ELR (cell line): Measurements from ENCODE around the gene CHST15.
"Not testable (repeated sequence)": the region's sequence is repeated elsewhere in the genome, so short reads cannot be mapped to it uniquely, and the experiment has no call there.

Experiments
- DNase-seq: peaks from one replicate; pipeline ENCODE4 v3.0.0-alpha.2; 2015; ENCODE audit warnings: low read depth

The CHST15 gene

DNA sequence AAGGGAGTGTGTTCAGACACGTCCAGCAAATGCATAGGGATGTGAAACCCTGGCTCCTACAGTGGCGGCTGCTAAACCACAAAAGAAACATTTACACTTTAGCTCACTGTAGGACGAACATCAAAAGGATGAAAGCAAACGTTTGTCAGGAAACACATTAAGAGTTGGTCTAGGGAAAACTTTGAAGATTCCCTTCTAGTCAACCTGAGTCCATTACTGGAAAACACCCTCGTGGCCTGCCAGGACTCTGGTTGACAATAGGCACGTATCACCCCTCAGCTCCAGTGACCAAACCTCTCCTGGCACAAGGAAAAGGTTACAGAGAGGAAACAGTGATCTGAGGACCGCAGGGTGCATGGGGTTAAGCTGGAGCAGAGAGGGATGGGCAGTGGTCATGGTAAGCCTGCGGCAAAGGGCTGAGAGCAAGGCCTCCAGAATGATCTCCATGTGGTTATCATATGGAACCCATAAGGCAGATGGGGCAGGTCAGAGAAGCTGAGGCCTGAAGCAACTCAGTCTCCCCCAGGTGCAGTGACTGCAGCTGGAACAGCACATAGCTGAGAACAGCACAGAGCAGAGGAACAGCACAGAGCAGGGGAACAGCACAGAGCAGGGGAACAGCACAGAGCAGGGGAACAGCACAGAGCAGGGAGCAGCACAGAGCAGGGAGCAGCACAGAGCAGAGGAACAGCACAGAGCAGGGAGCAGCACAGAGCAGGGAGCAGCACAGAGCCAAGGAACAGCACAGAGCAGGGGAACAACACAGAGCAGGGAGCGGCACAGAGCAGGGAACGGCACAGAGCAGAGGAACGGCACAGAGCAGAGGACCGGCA is 49.9 kb downstream of the CHST15 start:
- DNase-seq = no peak

DNA sequence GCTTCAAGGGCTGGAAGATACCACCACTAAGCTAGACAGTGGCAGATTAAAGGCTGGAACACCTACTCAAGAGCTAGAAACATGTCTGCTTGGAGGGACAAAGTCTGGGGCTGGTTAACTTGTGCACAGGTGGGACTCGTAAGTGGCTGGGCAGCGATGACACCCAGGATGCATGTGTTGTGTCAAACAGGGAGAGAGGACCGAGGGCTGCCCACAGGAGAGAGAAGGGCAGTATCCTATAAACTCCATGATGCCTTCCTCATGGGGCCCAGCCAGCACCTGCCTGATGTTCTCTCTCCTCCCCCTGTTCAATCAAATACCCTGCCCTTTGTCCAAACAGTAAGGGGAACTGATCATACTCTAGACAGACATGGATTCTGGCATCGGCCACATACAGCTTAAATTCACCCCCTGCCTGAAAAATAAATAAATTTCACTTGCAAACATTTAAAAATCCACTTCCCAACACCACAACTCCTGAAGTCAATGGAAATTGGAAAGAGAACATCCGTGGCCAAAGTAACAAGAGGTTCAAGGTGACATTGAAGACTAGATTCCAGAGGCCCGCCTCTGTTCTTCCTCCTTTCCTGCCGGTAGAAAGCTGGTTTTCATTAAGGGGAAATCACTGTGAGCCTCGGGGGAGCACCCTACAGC is 50.6 kb downstream of the CHST15 start:
- DNase-seq = no peak

DNA sequence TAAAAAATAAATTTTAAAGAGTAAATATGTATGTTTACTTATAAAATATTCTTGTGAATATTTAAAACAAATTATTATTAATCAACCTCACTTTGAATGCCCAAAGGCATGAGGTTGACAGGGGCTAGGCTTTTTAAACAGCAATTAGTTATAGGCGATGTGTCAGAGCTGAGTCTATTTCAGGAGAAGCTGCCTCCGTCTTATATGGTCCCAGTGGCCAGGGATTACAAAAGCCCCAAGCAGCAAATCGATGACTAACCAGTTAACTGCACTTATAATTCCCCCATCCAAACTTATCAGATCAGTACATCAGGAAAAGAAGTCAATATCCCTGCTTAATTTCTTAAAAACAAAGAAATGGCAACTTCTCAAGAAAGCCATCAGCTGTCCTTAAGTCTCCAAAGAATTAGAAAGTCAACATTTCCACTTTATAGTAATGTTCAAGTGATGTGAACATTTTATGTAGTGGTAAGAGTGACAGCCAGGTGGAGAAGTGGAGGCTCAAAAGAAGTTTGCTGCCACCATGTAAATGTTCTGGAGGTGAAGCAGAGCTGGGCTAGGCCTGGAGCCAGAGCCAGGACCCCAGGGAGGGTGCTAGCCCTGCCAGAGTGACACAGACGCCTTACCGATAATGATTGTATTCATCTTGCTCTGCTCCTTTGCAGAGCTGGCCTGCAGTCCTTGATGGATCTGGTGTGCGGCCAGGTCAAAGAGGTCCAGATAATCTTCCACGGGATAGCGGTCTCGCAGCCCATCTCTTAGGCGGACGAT is 51.5 kb downstream of the CHST15 start:
- DNase-seq = peak; percentile 40

DNA sequence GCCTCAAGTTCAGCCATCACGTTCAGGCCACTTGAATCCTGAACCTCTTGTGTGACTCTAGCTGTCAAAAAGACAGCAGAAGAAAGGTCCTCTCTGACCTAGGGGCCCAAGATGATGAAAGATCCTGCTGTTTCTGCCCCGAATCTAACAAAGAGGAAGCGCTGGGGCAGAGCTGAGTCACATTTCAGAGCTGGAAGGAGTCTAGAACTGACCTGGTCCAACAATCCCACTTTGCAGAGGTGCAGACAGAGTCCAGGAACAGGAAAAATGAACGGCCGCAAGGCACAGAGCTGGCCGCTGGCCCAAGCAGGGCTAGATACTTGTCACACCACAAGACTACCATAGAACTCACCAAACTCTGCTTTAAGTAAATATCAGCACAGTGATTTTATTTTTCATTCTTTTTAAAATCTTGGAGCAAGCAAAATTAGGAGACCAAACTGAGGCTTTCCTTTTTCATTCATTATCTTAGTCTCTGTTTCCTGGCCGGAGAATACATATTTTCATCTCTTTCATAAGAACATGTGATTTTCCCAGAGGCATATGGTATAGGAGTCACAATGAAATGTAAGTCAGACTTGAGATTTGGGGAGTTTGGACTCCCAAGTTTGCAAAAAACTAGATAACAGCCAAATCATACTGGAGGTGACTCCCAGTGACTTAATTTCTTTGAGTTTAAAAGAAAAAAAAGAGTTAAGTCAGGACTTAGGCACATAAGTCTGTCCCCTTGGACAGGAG is 52.8 kb downstream of the CHST15 start:
- DNase-seq = no peak

DNA sequence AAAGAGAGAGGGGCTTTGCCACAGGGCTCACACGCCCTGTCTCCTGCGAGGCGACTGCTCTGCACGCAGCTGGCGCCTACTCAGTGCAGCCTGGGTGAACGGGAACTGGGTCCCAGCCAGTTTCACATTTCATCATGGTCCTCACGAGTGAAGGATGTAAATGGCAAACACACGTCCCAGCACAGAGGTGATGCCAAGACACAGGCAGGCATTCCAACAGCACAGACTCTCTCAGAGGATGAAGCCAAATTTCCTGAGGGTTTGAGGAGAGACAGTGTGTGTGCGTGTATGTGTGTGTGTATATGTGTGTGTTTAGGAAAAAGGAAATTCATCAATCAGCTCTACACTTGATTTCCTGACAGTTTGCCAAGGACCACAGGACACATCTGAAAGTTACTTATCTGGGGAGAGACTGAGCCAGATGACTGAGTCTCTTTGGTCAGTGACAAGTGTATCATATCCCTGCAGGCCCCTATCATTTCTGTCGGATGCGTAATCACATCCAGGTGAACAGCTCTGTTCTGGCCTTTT is 53.9 kb downstream of the CHST15 start:
- DNase-seq = no peak

DNA sequence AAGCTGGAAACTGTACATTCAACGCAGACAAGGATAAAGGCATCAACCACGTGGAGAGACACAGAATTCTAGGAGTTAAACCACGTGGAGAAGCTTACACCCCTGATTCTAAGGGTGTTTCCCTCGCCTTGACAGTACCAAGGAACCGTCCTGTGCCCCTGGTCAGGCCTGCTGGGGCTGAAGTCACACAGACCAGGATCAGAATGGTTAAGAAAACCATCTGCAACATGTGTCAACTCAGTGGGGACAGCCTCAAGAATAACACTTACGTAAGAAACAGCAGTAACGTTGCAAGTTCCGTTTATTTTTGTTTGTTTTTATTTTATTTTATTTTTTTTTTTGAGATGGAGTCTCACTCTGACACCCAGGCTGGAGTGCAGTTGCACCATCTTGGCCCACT is 55.6 kb downstream of the CHST15 start:
- DNase-seq = no peak

DNA sequence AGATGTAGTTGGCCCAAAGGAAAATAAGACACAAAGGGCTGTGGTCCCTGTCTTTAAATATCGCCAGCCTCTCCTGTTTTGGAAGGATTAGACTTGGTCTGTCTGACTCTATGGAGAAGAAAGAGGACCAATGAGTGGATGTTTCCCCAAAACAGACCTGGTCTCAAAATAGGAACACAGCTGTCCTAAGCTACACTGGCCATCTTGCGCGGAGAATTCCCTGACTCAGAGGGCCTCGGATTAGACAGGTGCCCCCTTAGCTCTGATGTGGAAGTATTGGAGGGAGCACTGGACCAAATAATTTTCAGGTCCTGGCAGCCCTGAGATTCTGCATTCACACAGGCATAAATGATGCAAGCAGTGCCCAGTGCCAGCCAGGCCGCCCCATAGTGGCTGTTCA is 56.1 kb downstream of the CHST15 start:
- no peak for DNase-seq

GRCh38 chr10:124036746-124037145 is 56.7 kb downstream of the CHST15 start:
- no peak for DNase-seq

DNA sequence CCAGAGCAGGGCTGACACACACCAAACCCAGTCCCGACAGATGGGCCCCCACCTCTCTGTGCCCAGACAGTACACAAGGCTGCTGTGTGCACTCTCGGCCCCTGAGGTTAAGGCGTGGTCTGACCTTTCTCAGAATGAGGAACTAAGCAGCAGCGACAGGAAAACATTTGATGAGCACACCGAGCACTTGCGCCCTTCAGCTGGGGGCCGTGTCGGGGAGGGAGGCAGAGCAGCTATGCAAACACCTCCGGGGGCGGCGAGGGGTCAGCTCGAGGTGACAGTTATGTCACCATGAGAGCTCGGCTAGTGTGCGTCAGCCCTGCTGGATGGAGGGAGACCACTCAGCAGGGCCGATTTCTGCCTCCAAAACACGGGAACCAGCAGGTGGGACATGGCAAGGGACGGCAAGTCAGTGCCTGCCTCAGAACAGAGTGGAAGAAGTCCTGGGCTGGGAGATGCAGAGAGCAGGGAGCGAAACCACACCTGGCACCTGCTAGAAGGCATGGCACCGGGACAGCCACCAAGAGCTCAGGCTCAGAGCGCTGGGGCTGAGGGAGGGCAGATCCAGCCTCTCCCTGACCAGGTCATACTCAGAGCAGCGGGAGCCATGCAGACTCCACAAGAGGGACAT is 57.4 kb downstream of the CHST15 start:
- DNase-seq = no peak

DNA sequence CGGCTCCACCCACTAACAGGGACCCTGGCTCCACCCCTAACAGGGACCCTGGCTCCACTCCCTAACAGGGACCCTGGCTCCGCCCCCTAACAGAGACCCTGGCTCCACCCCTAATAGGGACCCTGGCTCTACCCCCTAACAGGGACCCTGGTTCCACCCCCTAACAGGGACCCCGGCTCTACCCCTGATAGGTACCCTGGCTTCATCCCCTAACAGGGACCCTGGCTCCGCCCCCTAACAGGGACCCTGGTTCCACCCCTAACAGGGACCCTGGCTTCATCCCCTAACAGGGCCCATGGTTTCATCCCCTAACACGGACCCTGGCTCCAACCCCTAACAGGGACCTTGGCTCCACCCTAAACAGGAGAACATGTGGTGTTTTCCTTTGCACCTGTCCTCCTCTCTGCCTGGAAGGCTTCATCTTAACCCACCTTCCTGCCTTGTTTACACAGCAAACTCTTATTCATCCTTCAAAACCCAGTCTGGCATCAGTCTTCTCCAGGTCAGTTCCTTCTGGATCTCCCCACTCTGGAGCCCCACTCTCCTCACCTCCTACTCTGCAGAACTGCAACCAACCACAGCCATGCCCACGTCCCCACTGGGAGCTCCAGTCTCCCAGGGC is 58.0 kb downstream of the CHST15 start:
- DNase-seq = no peak

DNA sequence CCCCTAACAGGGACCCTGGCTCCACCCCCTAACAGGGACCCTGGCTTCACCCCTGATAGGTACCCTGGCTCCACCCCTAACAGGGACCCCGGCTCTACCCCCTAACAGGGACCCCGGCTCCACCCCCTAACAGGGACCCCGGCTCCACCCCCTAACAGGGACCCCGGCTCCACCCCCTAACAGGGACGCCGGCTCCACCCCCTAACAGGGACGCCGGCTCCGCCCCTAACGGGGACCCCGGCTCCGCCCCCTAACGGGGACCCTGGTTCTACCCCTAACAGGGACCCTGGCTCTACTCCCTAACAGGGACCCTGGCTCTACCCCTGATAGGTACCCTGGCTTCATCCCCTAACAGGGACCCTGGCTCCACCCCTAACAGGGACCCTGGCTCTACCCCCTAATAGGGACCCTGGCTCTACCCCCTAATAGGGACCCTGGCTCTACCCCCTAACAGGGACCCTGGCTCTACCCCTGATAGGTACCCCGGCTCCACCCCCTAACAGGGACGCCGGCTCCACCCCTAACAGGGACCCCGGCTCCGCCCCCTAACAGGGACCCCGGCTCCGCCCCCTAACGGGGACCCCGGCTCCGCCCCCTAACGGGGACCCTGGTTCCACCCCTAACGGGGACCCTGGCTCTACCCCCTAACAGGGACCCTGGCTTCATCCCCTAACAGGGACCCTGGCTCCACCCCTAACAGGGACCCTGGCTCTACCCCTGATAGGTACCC is 58.7 kb downstream of the CHST15 start:
- not testable (repeated sequence) for DNase-seq

GRCh38 chr10:124033887-124034218 is 59.5 kb downstream of the CHST15 start:
- DNase-seq = no peak

GRCh38 chr10:124032971-124033886 is 60.2 kb downstream of the CHST15 start:
- peak; percentile 52 for DNase-seq

DNA sequence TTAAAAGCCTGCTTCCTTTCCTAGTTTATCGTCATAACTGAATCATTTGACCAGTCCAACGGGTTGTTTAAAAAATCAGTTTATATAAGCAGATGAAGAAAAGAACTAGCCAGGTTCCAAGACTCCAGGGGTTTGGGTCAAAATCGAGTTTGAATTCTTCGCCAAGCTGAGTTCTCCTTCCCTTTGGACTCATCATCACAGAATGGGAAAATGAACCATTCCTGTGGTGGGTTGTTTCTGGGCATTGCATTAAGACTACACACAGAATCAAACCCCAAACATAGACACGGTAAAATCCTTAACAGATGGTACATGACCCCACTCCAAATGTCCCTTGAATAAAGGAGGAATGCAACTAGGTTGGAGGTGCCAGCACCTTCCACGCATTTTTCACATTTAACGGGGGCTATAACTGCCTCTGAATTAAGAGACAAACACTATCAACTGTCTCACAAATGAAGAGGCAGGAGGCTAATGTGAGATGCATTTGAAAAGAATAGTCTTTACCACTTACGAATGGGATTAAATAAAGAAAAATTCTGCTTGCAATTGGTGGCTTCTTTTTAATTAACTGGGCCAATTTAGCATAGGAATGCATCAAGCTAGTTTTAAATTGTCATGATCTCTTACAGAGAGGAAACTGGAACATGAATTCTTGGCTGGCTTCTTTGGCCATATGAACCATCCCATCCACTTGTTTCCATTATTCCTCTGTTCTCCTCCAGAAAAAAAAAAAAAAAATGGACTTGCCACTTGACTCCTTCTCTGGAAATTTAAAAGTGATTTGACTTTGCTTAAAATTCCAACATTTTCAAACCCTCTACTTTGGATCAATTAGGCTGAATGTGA is 61.1 kb downstream of the CHST15 start:
- no peak for DNase-seq

DNA sequence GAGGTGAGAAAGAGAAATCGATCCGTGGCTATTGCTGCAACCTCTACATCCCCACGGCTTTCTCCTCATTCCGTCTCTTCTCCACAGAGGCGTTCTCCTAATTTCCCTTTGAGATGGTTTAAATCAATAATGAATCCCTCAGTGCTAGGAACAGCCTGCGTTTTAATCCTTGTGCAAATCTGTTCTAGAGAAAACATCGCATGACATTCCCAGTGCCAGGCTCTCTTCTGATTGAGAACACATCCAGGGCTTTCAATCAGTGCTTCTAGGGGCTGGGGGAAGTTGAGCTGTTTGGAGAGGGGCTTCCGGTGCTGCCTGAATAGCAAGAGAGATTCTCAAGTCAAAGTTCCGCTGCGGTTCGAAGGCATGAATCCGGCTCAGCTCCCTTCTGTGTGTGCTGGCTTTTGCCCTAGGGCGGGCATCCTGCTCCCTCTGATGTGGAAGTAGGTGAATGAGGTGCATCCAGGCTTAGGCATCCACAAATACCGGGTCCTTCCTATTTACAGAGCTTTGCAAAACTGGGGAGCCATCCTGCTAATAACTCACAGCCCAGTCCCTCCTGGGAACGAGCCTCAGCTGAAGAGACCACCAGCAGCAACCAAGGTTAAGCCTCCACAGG is 62.8 kb downstream of the CHST15 start:
- DNase-seq = no peak

DNA sequence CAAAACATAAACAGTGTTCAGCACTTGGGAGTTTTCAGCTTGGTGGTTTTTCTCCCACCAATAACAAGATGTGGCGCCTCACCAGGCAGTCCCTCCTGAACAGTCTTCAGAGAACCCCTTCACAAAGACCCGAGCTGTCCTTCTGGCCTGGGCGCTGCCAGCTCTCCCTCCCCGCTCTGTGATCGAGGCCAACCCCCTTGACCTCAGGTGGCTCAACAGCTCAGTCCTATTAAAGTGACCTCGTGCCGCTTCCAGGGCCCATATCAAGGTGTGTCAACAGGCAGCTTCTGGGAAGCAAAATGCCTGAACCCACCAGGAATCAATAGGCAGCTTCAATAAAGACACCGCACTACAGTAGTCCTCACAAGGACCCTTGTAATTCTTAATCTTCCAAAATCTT is 63.3 kb downstream of the CHST15 start:
- no peak for DNase-seq

DNA sequence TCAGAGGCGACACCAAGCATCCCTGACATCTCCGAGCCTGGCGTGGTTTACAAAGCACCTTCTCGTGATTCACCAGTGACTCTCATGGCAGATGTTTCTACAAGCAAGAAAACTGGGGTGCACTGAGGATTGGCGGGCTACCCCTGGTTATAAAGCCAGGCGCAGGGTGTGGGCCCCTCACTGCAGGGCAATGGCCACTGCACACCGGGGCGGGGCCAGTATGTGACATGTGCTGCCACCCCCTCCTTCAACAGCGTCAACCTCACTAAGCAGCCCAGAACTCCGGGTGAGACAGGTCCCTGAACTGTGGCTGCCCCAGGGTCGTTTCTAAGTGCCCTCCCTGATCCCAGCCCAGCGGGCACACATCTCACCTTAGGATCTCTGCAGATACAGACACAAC is 63.8 kb downstream of the CHST15 start:
- no peak for DNase-seq
